IPS-18c (cell line): ENCODE data around the gene SMIM33.
"Not testable (repeated sequence)": the region's sequence is repeated elsewhere in the genome, so short reads cannot be mapped to it uniquely, and the experiment has no call there.

Experiments
- H3K4me3 ChIP-seq: 2 replicates; pipeline ENCODE4 v1.7.0; 2013; ENCODE audit warnings: low read depth, mild to moderate bottlenecking, low read length, moderate library complexity; ENCODE audit not compliant: insufficient read depth
- H3K9me3 ChIP-seq: one replicate; pipeline ENCODE4 v1.6.1; 2013; ENCODE audit warnings: mild to moderate bottlenecking, low read length, moderate library complexity; ENCODE audit not compliant: control insufficient read depth, insufficient read depth

The SMIM33 gene

GRCh38 chr5:139474890-139475791, 4.3 kb downstream of the SMIM33 start:
- Histone ChIP-seq H3K9me3 (no peaks in the 10 kb centered on the region), H3K4me3 (no peak overlapping the region)

GRCh38 chr5:139475865-139476617, 5.2 kb downstream of the SMIM33 start:
- H3K9me3 ChIP-seq = no peaks in the 10 kb centered on the region
- no peak overlapping the region for H3K4me3 ChIP-seq

DNA sequence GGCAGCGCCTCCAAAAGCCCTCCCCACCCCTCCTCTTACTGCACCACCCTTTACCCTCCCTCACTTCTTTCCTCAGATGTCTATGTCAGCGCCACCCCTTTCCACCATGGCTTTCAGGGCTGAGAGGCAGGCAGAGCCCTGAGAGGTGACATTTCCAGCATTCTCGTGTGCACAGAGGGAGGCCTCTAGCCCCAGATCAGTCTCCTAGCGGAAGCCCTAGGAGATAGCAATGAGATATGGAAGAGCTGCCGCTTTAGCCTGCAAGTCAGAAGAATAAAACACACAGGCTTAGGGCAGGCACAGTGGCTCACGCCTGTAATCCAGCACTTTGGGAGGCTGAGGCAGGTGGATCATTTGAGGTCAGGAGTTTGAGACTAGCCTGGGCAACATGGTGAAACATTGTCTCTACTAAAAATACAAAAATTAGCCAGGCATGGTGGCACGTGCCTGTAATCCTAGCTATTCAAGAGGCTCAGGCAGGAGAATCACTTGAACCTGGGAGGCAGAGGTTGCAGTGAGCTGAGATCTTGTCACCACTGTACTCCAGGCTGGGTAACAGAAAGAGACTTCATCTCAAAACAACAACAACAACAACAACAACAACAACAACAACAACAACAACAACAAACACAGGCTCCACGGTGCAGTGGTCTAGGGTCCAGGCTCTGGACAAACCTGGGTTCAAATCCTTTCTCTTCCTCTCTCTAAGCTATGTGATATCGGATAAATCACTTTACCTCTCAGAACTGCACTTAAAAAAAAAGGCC, 8.0 kb downstream of the SMIM33 start:
- not testable (repeated sequence) for H3K9me3 ChIP-seq, H3K4me3 ChIP-seq

GRCh38 chr5:139479729-139480128, 8.9 kb downstream of the SMIM33 start:
- H3K9me3 ChIP-seq, H3K4me3 ChIP-seq: not testable (repeated sequence)

- H3K4me3 ChIP-seq = no peak overlapping the region
- H3K9me3 ChIP-seq = no peaks in the 10 kb centered on the region
Measured at GRCh38 chr5:139481122-139481533, 10.3 kb downstream of the SMIM33 start.

GRCh38 chr5:139481580-139482049, 10.8 kb downstream of the SMIM33 start:
- Histone ChIP-seq H3K4me3 (no peak overlapping the region), H3K9me3 (no peaks in the 10 kb centered on the region)

DNA sequence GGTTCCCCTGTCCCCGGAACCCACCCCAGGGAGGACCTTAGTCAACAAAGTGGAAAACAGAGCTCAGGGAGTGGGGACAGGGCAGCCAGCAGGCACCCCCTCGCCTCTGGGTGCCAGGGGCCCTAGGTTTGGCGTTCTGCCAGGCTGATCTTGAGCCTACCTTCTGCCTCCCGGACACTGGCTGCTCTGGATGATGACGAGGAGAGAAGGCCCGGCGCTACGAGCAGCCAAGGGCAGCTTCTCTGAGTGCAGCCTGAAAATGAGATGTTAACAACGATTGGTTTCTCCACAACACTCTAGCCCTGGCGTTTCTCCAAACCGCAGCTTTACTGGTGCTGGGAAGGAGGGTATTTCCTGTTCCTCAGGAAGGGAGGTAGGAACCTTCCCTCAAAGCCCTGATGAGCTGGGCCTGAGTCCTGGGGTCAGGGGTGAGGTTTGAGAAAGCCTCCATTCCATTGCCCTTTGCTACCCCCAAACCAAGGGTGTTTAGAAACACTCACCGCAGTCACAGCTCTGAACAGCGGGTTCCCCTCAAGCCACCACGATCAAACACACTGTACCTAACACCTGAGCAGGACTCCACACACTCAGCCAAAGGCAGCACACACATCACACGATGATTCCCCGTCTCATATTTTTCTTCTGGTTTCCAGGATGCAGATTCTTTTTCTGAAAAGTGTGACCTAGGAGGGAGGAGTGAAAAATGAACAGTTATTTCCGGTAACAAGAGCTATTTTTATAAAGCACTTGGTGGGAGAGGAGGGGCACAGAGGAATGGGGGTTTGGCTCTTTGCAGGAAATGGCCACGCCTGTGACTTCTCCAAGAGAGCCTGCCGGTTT, 11.5 kb downstream of the SMIM33 start, which contains the start of gene STING1:
Gene STING1 (minus strand): TSS at position 709 of the 840 bp plus-strand sequence. CDS start 1,054 bp downstream, outside the sequence.
- no peak within 1 kb of the TSS for H3K4me3 ChIP-seq
- no peaks in the 10 kb centered on the region for H3K9me3 ChIP-seq

DNA sequence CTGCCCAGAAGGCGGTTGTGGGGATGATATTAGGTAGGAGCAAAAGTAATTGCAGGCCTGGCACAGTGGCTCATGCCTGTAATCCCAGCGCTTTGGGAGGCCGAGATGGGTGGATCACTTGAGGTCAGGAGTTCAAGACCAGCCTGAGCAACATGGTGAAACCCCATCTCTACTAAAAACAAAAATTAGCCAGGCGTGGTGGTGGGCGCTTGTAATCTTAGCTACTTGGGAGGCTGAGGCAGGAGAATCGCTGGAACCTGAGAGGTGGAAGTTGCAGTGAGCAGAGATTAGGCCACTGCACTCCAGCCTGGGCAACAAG, 12.0 kb downstream of the SMIM33 start:
- H3K9me3 ChIP-seq, H3K4me3 ChIP-seq: not testable (repeated sequence)

- Histone ChIP-seq H3K4me3 (no peak overlapping the region), H3K9me3 (no peaks in the 10 kb centered on the region)
Measured at GRCh38 chr5:139486201-139486600, 15.4 kb downstream of the SMIM33 start.

- H3K4me3 ChIP-seq = no peak overlapping the region
- no peaks in the 10 kb centered on the region for H3K9me3 ChIP-seq
Measured at GRCh38 chr5:139488260-139488659, 17.5 kb downstream of the SMIM33 start.

GRCh38 chr5:139492700-139493192, 21.9 kb downstream of the SMIM33 start:
- Histone ChIP-seq H3K4me3 (no peak overlapping the region), H3K9me3 (no peaks in the 10 kb centered on the region)

DNA sequence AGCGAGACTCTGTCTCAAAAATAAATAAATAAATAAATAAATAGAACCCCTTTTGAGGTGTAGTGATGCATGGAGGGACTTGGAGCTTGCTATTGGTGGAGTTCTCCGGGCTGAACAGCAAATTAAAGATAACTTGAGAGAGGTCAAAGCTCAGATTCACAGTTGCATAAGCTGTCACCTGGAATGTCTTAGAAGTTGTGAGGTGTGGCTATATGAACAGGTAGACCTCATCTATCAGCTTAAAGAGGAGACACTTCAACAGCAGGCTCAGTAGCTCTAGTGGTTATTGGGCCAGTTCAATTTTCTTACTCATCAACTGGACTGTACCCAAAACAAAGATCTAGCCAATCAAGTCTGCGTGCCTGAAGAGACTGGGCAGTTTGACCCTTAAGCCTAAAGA, 23.5 kb downstream of the SMIM33 start:
- Histone ChIP-seq H3K9me3 (peaks cover 3% of the 10 kb centered on the region), H3K4me3 (no peak overlapping the region)

DNA sequence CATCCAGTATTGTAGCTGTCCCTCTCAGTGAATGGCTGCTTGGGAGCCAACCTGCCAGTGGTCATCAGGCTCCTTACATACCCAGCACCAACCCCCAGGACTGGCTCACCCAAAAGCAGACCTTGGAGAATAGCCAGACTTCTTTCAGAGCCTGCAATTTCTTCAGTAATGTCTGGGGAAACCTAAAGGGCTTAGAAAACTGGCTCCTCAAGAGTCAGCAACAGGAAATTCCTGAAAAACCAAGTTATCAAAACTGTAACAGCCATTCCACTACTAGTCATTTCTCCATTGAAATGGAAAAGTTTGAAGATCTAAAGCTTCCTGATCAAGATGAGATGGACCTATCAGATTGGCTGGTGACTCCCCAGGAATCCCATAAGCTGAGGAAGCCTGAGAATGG, 24.0 kb downstream of the SMIM33 start:
- Histone ChIP-seq H3K4me3 (no peak overlapping the region), H3K9me3 (peaks cover 3% of the 10 kb centered on the region)

DNA sequence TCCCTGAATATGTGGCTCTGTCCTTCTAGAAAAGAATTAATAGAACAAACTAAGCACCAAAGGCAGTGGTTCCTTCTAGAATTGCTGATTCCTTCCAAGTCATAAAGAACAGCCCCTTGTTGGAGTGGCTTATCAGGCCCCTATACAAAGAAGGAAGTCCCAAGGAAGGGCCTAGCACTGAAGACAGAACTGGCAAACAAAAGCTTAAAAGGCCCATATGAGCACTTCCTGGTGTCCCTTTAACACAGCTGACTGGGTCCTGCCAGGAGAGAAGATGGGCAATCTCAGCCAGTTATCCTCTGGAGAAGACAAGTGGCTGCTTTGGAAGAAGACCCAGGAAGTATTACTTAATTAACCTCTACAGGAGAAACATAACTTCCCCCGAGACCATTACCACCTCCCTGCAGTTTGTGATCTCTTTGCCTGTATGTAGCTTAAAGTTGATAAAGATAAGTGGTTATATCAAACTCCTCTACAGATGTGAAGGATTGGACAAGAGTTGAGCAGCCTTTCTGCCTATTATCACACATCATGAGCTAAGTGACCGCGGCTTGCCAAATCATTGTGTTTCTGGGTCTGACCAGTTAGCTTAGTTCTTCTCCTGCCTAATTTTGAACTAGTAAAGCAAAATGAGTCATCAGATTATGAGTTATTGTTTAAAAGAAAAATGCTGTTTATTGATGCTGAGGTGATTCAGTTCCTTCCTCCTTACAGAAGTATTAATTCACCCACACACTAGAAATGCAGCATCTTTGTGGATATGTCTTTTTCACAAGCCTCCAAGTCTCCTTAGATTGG, 25.0 kb downstream of the SMIM33 start:
- Histone ChIP-seq H3K4me3 (no peak overlapping the region), H3K9me3 (peaks cover 3% of the 10 kb centered on the region)

GRCh38 chr5:139501381-139501780, 30.6 kb downstream of the SMIM33 start:
- Histone ChIP-seq H3K4me3 (no peak overlapping the region), H3K9me3 (peaks cover 6% of the 10 kb centered on the region)
